ENCODE data around the gene EOGT.

The EOGT gene

DNA sequence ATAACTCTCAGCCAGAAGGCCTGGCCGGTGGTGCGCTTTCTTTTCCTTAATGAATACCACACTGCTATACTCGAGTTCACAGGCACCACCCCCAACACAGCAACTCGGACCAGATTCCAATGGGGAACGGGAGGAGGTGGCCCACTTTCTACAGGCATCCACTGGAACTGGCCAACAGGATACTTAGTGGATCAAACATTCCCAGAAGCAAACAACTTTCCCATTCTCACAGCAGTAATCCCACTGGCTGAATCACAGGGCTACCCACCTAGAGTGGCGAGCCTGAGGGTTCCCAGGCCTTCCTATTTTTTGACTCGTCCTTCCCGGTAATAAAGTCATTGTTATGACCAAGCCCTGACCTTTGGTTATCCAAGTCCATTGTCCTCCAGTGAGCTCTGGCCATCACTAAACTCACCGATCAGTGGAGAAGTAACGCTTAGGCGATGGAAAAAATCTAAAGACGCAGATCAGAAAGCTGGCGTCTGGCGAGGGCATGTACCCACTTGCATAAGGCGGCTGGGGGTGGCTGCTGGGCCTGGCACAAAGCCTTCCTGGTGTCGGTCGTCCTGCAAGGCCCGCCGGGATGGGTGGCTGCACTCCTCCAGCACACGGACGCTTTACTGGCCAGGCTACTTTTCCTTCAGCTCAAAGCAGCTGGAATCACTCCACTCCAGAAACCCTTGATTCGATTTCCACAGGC is 1.2 kb downstream of the EOGT start:
- peaks cover 4% of the 10 kb centered on the region; the same call in 1 of the 2 replicates for H3F3A ChIP-seq (ENCODE audit: low read depth)
- H3K4me1 ChIP-seq (ENCODE audit: insufficient read depth, low read length, poor library complexity, severe bottlenecking): peaks cover 44% of the 10 kb centered on the region
- H3K4me2 ChIP-seq (ENCODE audit: low read depth, low read length, poor library complexity, severe bottlenecking): peak overlapping the region; percentile 80
- H3K79me2 ChIP-seq (ENCODE audit: insufficient read depth, low read length): peaks cover 17% of the 10 kb centered on the region
- peak overlapping the region; percentile 91; the same call in 1 of the 2 replicates for H2AFZ ChIP-seq (ENCODE audit: low read length)
- no peaks in the 10 kb centered on the region for H3K27me3 ChIP-seq (ENCODE audit: insufficient read depth, low read length, poor library complexity, severe bottlenecking)
- peak overlapping the region; percentile 90 for H3K9ac ChIP-seq (ENCODE audit: low read depth, low read length, poor library complexity, severe bottlenecking)
- no peaks in the 10 kb centered on the region for H4K20me1 ChIP-seq (ENCODE audit: insufficient read depth, low read length, poor library complexity, severe bottlenecking)
- TF ChIP-seq, protein P1, sequence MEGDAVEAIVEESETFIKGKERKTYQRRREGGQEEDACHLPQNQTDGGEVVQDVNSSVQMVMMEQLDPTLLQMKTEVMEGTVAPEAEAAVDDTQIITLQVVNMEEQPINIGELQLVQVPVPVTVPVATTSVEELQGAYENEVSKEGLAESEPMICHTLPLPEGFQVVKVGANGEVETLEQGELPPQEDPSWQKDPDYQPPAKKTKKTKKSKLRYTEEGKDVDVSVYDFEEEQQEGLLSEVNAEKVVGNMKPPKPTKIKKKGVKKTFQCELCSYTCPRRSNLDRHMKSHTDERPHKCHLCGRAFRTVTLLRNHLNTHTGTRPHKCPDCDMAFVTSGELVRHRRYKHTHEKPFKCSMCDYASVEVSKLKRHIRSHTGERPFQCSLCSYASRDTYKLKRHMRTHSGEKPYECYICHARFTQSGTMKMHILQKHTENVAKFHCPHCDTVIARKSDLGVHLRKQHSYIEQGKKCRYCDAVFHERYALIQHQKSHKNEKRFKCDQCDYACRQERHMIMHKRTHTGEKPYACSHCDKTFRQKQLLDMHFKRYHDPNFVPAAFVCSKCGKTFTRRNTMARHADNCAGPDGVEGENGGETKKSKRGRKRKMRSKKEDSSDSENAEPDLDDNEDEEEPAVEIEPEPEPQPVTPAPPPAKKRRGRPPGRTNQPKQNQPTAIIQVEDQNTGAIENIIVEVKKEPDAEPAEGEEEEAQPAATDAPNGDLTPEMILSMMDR (conservative IDR thresholded peaks at IDR 0.05; ENCODE audit: low read length): no peak
- no peak for TF ChIP-seq EZH2phosphoT487 (IDR thresholded peaks at IDR 0.05; ENCODE audit: borderline replicate concordance)
- peak overlapping the region; percentile 81 for H3K4me3 ChIP-seq (ENCODE audit: low read length, poor library complexity, severe bottlenecking)
- H3K9me3 ChIP-seq (ENCODE audit: insufficient read depth, low read depth, low read length): no peaks in the 10 kb centered on the region
- H3K9me2 ChIP-seq (replicated peaks; ENCODE audit: low read depth, low read length): no peaks in the 10 kb centered on the region
- no peaks in the 10 kb centered on the region for H3K36me3 ChIP-seq (ENCODE audit: insufficient read depth, low read length)

DNA sequence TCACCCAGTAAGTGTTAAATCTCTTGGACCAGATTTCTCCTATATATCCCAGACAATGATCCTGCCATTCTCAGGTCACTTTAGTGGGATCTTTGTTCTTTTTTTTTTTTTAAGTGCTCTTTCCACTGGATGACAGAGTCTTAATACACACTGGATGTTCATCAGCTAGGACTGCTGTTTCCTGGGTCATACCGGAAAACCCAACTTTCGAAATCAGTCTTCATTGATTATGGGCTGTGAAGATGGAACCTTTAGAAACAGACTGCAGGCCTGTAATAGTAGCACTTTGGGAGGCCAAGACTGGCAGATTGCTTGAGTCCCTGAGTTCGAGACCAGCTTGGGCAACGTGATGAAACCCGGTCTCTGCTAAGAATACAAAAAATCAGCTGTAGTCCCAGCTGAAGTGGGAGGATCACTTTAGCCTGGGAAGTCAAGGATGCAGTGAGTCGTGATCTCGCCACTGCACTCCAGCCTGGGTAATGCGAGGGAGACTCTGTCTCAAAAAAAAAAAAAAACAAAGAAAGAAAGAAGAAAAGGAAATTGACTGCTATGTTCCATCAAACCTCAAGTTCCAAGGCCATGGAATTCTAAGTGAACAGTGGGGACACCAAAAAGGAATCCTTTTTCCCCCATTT is 2.3 kb downstream of the EOGT start:
- Histone ChIP-seq H3K4me3 (ENCODE audit: low read length, poor library complexity, severe bottlenecking) (no peak overlapping the region), H3K79me2 (ENCODE audit: insufficient read depth, low read length) (peaks cover 17% of the 10 kb centered on the region), H3K9me3 (ENCODE audit: insufficient read depth, low read depth, low read length) (no peaks in the 10 kb centered on the region), H3K36me3 (ENCODE audit: insufficient read depth, low read length) (no peaks in the 10 kb centered on the region), H3K4me1 (ENCODE audit: insufficient read depth, low read length, poor library complexity, severe bottlenecking) (peaks cover 34% of the 10 kb centered on the region), H3K27me3 (ENCODE audit: insufficient read depth, low read length, poor library complexity, severe bottlenecking) (no peaks in the 10 kb centered on the region), H2AFZ (ENCODE audit: low read length) (no peak overlapping the region), H3F3A (ENCODE audit: low read depth) (peaks cover 4% of the 10 kb centered on the region; the same call in 1 of the 2 replicates), H4K20me1 (ENCODE audit: insufficient read depth, low read length, poor library complexity, severe bottlenecking) (no peaks in the 10 kb centered on the region), H3K9me2 (replicated peaks; ENCODE audit: low read depth, low read length) (no peaks in the 10 kb centered on the region), H3K9ac (ENCODE audit: low read depth, low read length, poor library complexity, severe bottlenecking) (no peak overlapping the region), H3K4me2 (ENCODE audit: low read depth, low read length, poor library complexity, severe bottlenecking) (no peak overlapping the region)
- TF ChIP-seq, protein P1 (conservative IDR thresholded peaks at IDR 0.05; ENCODE audit: low read length): no peak
- TF ChIP-seq EZH2phosphoT487 (IDR thresholded peaks at IDR 0.05; ENCODE audit: borderline replicate concordance): no peak

DNA sequence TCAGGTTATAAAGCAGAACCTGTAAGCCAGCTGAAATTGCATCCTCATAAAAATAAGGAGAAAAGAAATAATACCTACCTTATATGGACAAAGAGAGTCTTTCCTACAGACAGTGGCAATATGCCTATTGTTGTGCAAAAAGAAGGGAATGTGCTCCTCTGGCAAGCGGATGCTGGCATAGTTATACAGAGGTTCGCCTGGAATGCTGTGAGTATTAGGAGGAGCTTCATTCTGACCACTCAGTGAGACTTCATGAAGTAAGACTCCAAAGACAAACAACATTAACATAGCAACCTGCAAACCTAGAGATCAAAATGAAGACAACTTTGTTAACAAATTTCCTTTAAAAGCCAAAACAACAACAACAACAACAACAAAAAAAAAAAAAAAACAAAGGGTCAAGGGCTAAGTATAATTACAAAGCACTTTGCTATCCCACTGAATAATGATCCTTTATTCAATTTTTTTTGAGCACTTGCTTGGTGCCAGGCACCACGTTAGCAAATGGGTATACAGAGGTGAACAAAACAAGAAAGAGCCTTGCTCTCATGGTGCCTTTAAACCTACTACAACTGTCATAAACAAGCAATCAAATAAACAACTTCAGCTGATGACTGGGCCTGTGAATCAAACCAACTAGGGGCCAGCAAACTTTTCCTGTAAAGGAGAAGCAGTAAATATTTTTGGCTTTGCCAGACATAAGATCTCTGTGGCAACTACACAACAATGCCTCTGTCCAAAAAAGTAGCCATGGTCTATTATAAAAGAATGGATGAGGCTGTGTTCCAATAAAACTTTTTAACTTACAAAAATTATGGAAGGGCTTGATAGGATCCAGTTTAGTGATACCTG is 3.7 kb downstream of the EOGT start:
- H3K4me3 ChIP-seq (ENCODE audit: low read length, poor library complexity, severe bottlenecking): no peak overlapping the region
- no peaks in the 10 kb centered on the region for H4K20me1 ChIP-seq (ENCODE audit: insufficient read depth, low read length, poor library complexity, severe bottlenecking)
- H3K27me3 ChIP-seq (ENCODE audit: insufficient read depth, low read length, poor library complexity, severe bottlenecking): no peaks in the 10 kb centered on the region
- H3K9me2 ChIP-seq (replicated peaks; ENCODE audit: low read depth, low read length): no peaks in the 10 kb centered on the region
- no peak overlapping the region for H2AFZ ChIP-seq (ENCODE audit: low read length)
- no peak overlapping the region for H3K9ac ChIP-seq (ENCODE audit: low read depth, low read length, poor library complexity, severe bottlenecking)
- TF ChIP-seq EZH2phosphoT487 (IDR thresholded peaks at IDR 0.05; ENCODE audit: borderline replicate concordance): no peak
- TF ChIP-seq, protein P1 (conservative IDR thresholded peaks at IDR 0.05; ENCODE audit: low read length): no peak
- no peaks in the 10 kb centered on the region for H3K36me3 ChIP-seq (ENCODE audit: insufficient read depth, low read length)
- no peaks in the 10 kb centered on the region for H3K9me3 ChIP-seq (ENCODE audit: insufficient read depth, low read depth, low read length)
- H3F3A ChIP-seq (ENCODE audit: low read depth): peaks cover 4% of the 10 kb centered on the region; the same call in 1 of the 2 replicates
- H3K4me2 ChIP-seq (ENCODE audit: low read depth, low read length, poor library complexity, severe bottlenecking): peak overlapping the region; percentile 12
- peaks cover 8% of the 10 kb centered on the region for H3K79me2 ChIP-seq (ENCODE audit: insufficient read depth, low read length)
- H3K4me1 ChIP-seq (ENCODE audit: insufficient read depth, low read length, poor library complexity, severe bottlenecking): peaks cover 26% of the 10 kb centered on the region
